PC-3 (cell line): ENCODE data around the gene CDO1. TPM values are rescaled to one million over a fixed set of nuclear protein-coding genes. Genes with fewer than 3 reads are reported as not detected.

Experiments used
- ATAC-seq: fragments of 200-7000 bp; cut with Tn5 transposase; 2 replicates; pipeline ENCODE4 v1.9.1; 2020; ENCODE audit warnings: mild to moderate bottlenecking, moderate library complexity
- BruUV-seq: library from RNA; stranded (reverse); fragments of 400-500 nt; replicated peaks from 2 replicates; lab custom pipeline; 2021; lab: Mats Ljungman, UMichigan
- CTCF ChIA-PET: fragments of 300-600 bp; sonication (Branson Sonifier 250); formaldehyde crosslinking; loops from one replicate; lab custom pipeline; 2022; ENCODE audit warnings: antibody characterized with exemption; lab: Charles Lee
- POLR2A ChIA-PET: fragments of 300-600 bp; sonication (Branson Sonifier 250); formaldehyde crosslinking; loops from one replicate; lab custom pipeline; 2022; ENCODE audit warnings: antibody characterized with exemption; ENCODE audit not compliant: unreplicated experiment; lab: Charles Lee
- DNase-seq: peaks from one replicate; pipeline ENCODE4 v3.0.0-alpha.2; 2015
- H2AFZ ChIP-seq: fragments of 300-600 bp; sonication (generic); 2 replicates; pipeline ENCODE4 v1.6.0; 2016; ENCODE audit warnings: antibody characterized with exemption, low read length
- H3F3A ChIP-seq: fragments of 300-600 bp; sonication (generic); one replicate; pipeline ENCODE4 v1.6.0; 2017; ENCODE audit warnings: antibody characterized with exemption, low read length, control low read depth, mild to moderate bottlenecking; ENCODE audit not compliant: unreplicated experiment
- H3K27ac ChIP-seq: fragments of 300-600 bp; sonication (generic); 2 replicates; pipeline ENCODE4 v1.5.1; 2016; ENCODE audit warnings: mild to moderate bottlenecking, low read length
- H3K27me3 ChIP-seq: fragments of 300-600 bp; sonication (generic); 2 replicates; pipeline ENCODE4 v1.6.1; 2016; ENCODE audit warnings: low read length, mixed read lengths
- H3K36me3 ChIP-seq: fragments of 300-600 bp; sonication (generic); 2 replicates; pipeline ENCODE4 v1.6.1; 2016; ENCODE audit warnings: low read depth, mixed run types, low read length, mixed read lengths
- H3K4me1 ChIP-seq: fragments of 300-600 bp; sonication (generic); 2 replicates; pipeline ENCODE4 v1.5.1; 2016; ENCODE audit warnings: low read length; ENCODE audit not compliant: insufficient read depth
- H3K4me2 ChIP-seq: fragments of 300-600 bp; sonication (generic); 2 replicates; pipeline ENCODE4 v1.6.0; 2016; ENCODE audit warnings: low read length
- H3K4me3 ChIP-seq: fragments of 300-600 bp; sonication (generic); 2 replicates; pipeline ENCODE4 v1.5.1; 2016; ENCODE audit warnings: mild to moderate bottlenecking, low read length, mixed read lengths
- H3K79me2 ChIP-seq: fragments of 300-600 bp; sonication (generic); 2 replicates; pipeline ENCODE4 v1.6.1; 2017; ENCODE audit warnings: low read length, mixed read lengths
- H3K9ac ChIP-seq: fragments of 300-600 bp; sonication (generic); 2 replicates; pipeline ENCODE4 v1.6.0; 2016; ENCODE audit warnings: mild to moderate bottlenecking, low read length
- H3K9me2 ChIP-seq: fragments of 300-600 bp; sonication (generic); replicated peaks from 2 replicates; pipeline ENCODE4 v1.6.1; 2016; ENCODE audit warnings: mixed run types, low read length, mixed read lengths
- H3K9me3 ChIP-seq: fragments of 300-600 bp; sonication (generic); 2 replicates; pipeline ENCODE4 v1.6.1; 2016; ENCODE audit warnings: low read length, mixed read lengths
- H4K20me1 ChIP-seq: fragments of 300-600 bp; sonication (generic); 2 replicates; pipeline ENCODE4 v1.6.1; 2016; ENCODE audit warnings: low read length, mixed read lengths
- EZH2 ChIP-seq: fragments of 300-600 bp; sonication (generic); IDR thresholded peaks from one replicate; pipeline ENCODE4 v1.6.1; 2017; ENCODE audit warnings: antibody characterized with exemption, mild to moderate bottlenecking, low read length; ENCODE audit not compliant: unreplicated experiment
- EZH2phosphoT487 ChIP-seq: fragments of 300-600 bp; sonication (generic); IDR thresholded peaks from 2 replicates; pipeline ENCODE4 v1.6.1; 2018; ENCODE audit warnings: mild to moderate bottlenecking, antibody characterized with exemption, low read length, borderline replicate concordance
- intact Hi-C: fragments of 100-400 bp; cut with micrococcal nuclease; formaldehyde crosslinking; loops from 2 replicates; pipeline ENCODE4 v1.9.0; 2023
- total RNA-seq: library from RNA; depleted of rRNA; stranded (reverse); fragments of >200 nt; gene quantifications from 2 replicates; pipeline ENCODE4 v1.2.3, GENCODE V29; 2014
- TF ChIP-seq, protein P1 (sequence below): fragments of 300-600 bp; sonication (generic); conservative IDR thresholded peaks from 2 replicates; pipeline ENCODE4 v1.5.1; 2017; ENCODE audit warnings: antibody characterized with exemption, low read depth, mild to moderate bottlenecking, low read length

The CDO1 gene
- total RNA-seq, 1 experiment from 2014 or later = not detected

DNA sequence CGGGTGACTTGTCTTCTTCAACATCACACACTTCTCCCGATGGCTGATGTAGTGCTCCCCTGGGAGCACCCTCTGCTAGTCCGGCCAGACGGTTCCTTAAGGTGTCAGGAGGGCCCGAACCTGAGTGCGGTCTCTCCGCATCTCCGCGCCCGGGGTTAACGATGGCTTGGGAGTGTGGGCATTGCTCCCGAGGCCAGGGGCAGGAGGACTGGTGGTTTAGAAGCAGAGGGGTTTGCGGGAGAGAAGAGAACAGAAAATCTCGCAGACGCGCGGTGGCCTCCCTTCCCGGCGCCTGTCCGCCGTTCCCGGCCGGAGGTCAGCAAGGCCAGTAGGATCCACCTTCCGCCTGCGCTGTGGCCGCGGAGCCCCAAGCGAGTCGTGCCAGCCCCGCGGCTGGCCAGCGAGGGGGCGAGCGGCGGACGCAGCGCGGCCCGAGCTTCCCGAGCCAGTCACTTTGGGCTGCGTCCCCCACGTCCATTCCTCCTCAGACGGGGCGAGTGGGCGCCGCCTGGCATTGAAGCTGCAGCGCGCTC lies 700 bp downstream of the CDO1 start:
- Histone ChIP-seq H3K4me3 (no peak overlapping the region), H4K20me1 (no peaks in the 10 kb centered on the region), H3F3A (no peaks in the 10 kb centered on the region), H3K9ac (no peak overlapping the region), H3K36me3 (no peaks in the 10 kb centered on the region), H3K27me3 (peaks cover 26% of the 10 kb centered on the region; the same call in 1 of the 2 replicates), H3K27ac (no peak overlapping the region), H3K4me2 (no peak overlapping the region), H3K79me2 (no peaks in the 10 kb centered on the region), H3K4me1 (no peaks in the 10 kb centered on the region), H3K9me3 (no peaks in the 10 kb centered on the region), H3K9me2 (no peaks in the 10 kb centered on the region), H2AFZ (no peak overlapping the region)
- BruUV-seq = no TSS peak
- ChIA-PET CTCF (no interaction called here), POLR2A (no interaction called here)
- no peak for TF ChIP-seq EZH2phosphoT487
- TF ChIP-seq, protein P1, sequence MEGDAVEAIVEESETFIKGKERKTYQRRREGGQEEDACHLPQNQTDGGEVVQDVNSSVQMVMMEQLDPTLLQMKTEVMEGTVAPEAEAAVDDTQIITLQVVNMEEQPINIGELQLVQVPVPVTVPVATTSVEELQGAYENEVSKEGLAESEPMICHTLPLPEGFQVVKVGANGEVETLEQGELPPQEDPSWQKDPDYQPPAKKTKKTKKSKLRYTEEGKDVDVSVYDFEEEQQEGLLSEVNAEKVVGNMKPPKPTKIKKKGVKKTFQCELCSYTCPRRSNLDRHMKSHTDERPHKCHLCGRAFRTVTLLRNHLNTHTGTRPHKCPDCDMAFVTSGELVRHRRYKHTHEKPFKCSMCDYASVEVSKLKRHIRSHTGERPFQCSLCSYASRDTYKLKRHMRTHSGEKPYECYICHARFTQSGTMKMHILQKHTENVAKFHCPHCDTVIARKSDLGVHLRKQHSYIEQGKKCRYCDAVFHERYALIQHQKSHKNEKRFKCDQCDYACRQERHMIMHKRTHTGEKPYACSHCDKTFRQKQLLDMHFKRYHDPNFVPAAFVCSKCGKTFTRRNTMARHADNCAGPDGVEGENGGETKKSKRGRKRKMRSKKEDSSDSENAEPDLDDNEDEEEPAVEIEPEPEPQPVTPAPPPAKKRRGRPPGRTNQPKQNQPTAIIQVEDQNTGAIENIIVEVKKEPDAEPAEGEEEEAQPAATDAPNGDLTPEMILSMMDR = no peak
- no peak for TF ChIP-seq EZH2
- no peak for DNase-seq
- intact Hi-C loops = no loop called here
- no peak for ATAC-seq

DNA sequence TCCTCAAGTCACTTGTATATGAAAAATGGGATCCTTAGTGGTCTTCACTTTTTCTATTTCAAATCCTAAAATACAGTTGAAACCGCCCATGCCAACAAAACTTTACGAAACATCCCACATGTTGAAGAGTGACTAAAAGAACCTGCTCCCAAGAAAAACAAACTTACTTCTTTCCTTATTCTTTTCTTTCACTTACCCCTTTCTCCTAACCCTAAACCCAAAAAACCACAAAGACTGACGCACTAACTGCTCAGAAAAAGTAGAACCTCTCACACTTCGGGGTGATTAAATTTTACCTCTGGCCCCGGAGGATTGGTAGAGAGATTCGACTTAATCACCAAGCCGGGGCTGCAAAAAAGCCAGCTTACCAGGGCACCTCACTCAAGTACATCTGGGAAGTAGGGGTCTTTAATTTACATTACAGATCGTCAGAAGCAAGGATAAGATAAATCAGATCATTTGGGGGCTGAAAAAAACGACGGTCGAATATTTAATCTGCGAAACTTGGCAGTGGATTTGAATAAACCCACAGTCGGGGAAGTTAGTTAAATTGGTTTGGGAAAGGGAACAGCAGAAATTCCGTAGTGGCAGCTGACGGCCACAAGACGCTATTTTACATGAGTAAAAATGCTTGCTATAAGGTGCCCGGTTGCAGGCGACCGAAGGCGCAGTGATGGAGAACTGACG lies 1.3 kb downstream of the CDO1 start:
- no peaks in the 10 kb centered on the region for H4K20me1 ChIP-seq
- no TSS peak for BruUV-seq
- H3K9ac ChIP-seq = no peak overlapping the region
- DNase-seq (no peak), ATAC-seq (no peak)
- H3K4me1 ChIP-seq = no peaks in the 10 kb centered on the region
- peaks cover 26% of the 10 kb centered on the region; the same call in 1 of the 2 replicates for H3K27me3 ChIP-seq
- intact Hi-C loops = no loop called here
- H3K79me2 ChIP-seq = no peaks in the 10 kb centered on the region
- ChIA-PET POLR2A (no interaction called here), CTCF (no interaction called here)
- no peaks in the 10 kb centered on the region for H3K9me2 ChIP-seq
- no peaks in the 10 kb centered on the region for H3F3A ChIP-seq
- H3K4me2 ChIP-seq = no peak overlapping the region
- TF ChIP-seq EZH2phosphoT487 (no peak), EZH2 (no peak)
- TF ChIP-seq, protein P1 = no peak
- H2AFZ ChIP-seq = no peak overlapping the region
- H3K27ac ChIP-seq = no peak overlapping the region
- H3K9me3 ChIP-seq = no peaks in the 10 kb centered on the region
- no peaks in the 10 kb centered on the region for H3K36me3 ChIP-seq
- H3K4me3 ChIP-seq = no peak overlapping the region

DNA sequence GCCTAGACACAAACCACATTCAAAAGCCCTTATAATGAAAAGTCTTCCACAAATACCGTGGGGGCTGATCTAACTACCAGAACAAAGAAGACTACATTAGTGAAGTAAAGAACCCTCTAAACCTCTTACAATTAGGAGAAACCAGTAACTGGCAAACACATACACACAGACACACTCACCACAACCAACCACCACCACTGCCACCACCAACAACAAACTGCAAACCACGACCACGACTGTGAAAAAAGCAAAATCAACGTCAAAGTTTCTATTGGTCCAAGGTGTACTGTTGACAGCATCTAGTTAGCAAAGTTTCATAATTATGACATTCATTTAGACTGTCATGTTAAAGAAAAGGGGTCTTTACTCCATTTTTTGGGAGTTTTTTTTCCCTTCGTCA lies 2.7 kb downstream of the CDO1 start:
- TF ChIP-seq EZH2 = no peak
- TF ChIP-seq, protein P1 = no peak
- no peak for TF ChIP-seq EZH2phosphoT487
- H3F3A ChIP-seq = no peaks in the 10 kb centered on the region

More for the DNA sequence above, 2.7 kb downstream of the CDO1 start:
- no peak overlapping the region for H3K4me2 ChIP-seq
- BruUV-seq = no TSS peak
- H4K20me1 ChIP-seq = no peaks in the 10 kb centered on the region
- peaks cover 26% of the 10 kb centered on the region; the same call in 1 of the 2 replicates for H3K27me3 ChIP-seq
- H3K4me1 ChIP-seq = no peaks in the 10 kb centered on the region
- no peaks in the 10 kb centered on the region for H3K9me3 ChIP-seq
- intact Hi-C loops = no loop called here
- no peaks in the 10 kb centered on the region for H3K9me2 ChIP-seq
- no peak for DNase-seq
- POLR2A ChIA-PET = no interaction called here
- H2AFZ ChIP-seq = no peak overlapping the region
- CTCF ChIA-PET = no interaction called here
- no peaks in the 10 kb centered on the region for H3K36me3 ChIP-seq
- no peak overlapping the region for H3K9ac ChIP-seq
- H3K27ac ChIP-seq = no peak overlapping the region
- H3K4me3 ChIP-seq = no peak overlapping the region
- H3K79me2 ChIP-seq = no peaks in the 10 kb centered on the region
- ATAC-seq = no peak
